GM15510 (cell line): ENCODE data around the gene RFPL3.

Experiments
- POLR2A ChIP-seq: IDR thresholded peaks from 3 replicates; pipeline ENCODE4 v1.6.1; 2011; ENCODE audit warnings: borderline replicate concordance; ENCODE audit not compliant: insufficient read length; ENCODE audit errors: extremely low read depth

Gene RFPL3

GRCh38 chr22:32336121-32336603, 21.5 kb upstream of the RFPL3 start:
- no peak for TF ChIP-seq POLR2A

- TF ChIP-seq POLR2A = no peak
Observed at GRCh38 chr22:32336771-32337424, 20.8 kb upstream of the RFPL3 start.

- no peak for TF ChIP-seq POLR2A
Observed at GRCh38 chr22:32338757-32339156, 18.9 kb upstream of the RFPL3 start.

- TF ChIP-seq POLR2A = no peak
Observed at GRCh38 chr22:32339190-32340012, 18.3 kb upstream of the RFPL3 start.

GRCh38 chr22:32340411-32340810, 17.3 kb upstream of the RFPL3 start:
- TF ChIP-seq POLR2A = no peak

GRCh38 chr22:32341122-32341740, 16.4 kb upstream of the RFPL3 start:
- TF ChIP-seq POLR2A = no peak

- TF ChIP-seq POLR2A = no peak
Observed at GRCh38 chr22:32342977-32343376, 14.7 kb upstream of the RFPL3 start.

GRCh38 chr22:32343941-32344340, 13.7 kb upstream of the RFPL3 start:
- TF ChIP-seq POLR2A = no peak

GRCh38 chr22:32348031-32348611, 9.5 kb upstream of the RFPL3 start:
- TF ChIP-seq POLR2A = no peak

- no peak for TF ChIP-seq POLR2A
Observed at GRCh38 chr22:32352681-32353080, 5.0 kb upstream of the RFPL3 start.

- TF ChIP-seq POLR2A = no peak
Observed at GRCh38 chr22:32353292-32353691, 4.4 kb upstream of the RFPL3 start.

- no peak for TF ChIP-seq POLR2A
Observed at GRCh38 chr22:32353840-32354239, 3.8 kb upstream of the RFPL3 start.

- TF ChIP-seq POLR2A = no peak
Observed at GRCh38 chr22:32354360-32355351, 3.0 kb upstream of the RFPL3 start.

- TF ChIP-seq POLR2A = no peak
Observed at GRCh38 chr22:32355760-32356159, 1.9 kb upstream of the RFPL3 start.
